AG20443 (cell line): ENCODE measurements around the gene BANP.
"Not testable (repeated sequence)": the region's sequence is repeated elsewhere in the genome, so short reads cannot be mapped to it uniquely, and the experiment has no call there.

Source experiments
- DNase-seq: peaks from one replicate; pipeline ENCODE4 v3.0.0; 2012; ENCODE audit warnings: low spot score, mixed read lengths

The BANP gene

DNA sequence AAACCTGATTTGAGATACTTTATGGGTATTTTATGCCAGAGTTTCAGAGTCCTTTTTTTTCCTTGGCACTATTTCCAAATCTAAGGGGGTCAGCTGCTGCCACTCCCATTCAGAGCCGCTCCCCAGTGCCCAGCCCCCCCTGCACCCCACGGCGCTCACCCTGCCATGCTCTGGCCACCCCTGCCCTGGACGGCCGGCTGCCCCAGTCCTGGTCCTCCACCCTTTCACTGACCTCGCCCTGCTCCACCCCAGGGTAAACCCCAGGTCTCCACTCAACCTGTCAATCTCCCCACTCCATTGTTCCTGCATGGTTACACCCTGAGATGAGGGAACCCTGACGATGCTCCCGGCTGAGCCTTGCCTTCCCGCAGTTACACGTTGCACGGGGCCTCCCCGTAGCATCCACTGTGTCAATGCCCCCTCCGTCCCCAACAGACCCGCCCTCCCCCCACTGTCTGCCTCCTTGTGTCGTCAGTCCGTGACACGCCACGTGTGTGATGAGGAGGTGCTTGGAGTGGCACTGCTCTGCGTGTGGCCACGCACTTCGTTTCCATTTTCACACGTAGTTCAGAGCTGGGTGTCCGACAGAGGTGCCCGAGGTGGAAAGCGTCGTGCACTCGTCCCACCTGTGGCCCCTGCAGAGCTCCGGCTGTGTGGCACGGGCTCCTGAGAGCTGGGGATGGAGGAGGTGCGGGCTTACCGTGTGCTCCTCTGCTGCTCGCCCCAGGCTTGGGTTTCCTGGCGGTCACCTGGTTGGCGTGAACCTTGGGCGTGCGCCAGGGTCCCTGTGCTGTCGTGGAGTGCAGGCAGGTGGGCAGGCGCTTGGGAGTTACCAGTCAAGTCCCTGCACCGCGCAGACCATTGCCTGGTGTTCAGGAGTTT, 116.5 kb downstream of the BANP start:
- DNase-seq, result no peak

DNA sequence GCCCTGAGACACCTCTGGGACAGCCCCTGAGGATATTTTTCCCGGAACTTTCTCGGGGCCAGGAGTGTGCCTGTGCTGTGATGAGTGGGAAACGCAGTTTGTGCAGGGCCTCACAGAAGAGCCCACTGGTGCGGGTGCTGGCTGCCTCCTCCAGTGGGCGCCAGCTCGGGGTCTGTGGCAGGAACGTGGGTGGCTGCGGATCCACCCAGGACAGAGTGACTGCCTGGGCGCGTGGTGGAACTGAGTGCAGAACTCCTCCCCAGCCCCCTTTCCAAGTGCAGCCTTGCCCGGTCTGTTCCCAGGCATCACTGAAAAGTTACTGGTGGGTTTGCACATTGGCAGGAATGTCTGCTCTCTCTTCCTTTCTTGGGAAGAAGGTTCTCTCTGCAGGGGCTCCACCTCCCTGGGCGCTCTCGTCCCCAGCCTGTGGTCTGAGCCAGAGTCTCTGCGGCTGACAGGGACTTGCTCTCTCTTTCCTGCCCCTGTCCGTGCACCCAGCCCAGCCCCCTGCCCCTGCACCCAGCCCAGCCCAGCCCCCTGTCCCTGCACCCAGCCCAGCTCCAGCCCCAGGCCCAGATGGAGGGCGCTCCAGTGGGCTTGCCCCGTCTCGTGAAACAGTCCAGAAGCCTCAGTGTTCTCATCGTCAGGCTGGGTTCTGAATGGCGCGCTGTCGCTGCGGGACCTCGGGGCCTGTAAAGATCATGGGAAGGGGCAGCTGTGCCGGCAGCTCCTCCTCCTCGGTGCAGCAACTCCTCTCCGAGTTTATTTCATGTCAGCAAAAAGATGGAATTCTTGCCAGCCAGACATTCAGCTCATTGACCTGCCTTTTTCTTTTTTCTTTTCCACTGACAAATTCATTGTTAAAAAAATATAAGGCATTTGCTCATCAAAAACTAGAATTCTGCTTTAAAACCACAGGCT, 117.5 kb downstream of the BANP start:
- DNase-seq, result no peak

DNA sequence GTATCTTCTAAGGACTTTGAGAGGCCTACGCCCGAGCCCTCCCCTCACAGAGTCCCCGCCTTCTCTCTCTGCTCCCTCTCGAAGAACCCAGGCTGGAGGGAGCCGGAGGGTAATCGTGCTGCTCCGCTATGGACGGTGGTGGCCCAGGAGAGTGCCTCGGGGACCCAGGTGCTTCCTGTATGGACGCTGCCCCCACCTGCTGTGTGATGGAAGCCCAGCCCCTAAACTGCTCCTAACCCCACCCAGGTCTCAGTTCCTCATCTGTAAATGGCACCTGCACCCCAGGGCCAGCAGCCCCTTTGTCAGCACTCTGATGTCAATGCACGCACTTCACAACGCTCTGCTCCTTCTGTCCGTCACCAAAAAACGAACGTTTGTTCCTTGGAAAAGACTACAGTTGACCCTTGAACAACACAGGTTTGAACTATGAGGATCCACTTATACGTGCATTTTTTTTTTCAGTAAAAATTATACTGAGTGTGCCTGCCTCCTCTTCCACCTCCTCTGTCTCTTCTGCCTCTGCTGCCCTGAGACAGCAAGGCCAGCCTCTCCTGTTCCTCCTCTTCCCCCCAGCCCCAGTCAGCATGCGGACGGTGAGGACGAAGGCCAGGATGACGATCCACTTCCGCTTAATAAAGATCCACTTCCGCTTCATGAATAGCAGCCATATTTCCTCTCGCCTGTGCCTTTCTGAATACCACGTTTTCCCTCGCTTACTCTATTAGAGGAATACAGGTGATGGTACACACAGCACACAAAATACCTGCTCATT, 118.3 kb downstream of the BANP start:
- DNase-seq, result no peak

DNA sequence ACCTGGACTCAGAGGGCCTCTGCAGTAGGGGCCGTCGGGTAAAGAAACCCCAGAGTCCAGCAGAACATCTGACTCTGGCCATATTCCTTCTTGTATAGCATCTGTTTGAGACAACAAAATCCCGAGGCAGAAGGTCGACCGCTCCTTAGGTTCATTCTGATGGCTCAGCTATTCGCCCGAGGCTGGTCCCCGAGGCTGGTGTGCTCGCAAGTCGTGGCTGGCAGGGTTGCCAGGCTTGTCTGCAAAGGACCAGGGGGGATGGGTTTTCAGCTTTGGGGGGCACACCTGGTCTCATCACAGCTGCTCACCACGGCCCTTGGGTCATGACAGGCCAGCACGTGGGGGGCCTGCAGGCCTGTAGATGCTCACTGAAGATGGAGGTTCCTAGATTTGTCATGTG, 119.1 kb downstream of the BANP start:
- DNase-seq, result no peak

DNA sequence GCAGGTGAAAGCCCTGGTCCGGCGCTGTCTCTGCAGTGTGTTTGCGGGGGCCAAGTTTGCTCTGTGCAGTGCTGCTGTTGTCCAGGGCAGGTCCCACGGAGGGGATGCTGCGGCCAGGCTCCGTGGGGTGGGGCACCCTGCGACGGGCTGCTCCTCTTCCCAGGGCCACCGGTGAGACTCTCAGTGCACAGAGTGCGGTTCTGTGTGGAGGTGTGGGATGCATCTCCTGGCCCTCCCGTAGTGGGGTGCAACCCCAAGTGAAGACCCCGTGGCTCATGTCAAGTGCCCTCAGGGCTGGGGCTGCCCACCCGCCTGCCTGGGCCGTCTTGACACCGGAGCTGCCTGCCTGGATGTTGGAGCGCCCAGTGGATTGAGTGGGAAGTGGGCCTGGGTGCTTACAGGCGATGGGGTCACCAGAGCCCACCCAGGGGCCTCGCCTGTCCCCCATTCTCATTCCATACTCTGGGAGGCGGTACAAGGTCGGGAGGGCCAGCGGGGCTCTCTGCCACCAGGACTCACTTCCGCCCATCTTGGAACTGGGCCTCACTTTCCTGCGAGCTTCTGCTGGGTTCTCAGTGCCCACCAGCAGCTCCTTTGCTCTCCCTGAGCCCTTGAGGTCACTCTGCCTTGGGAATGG, 119.9 kb downstream of the BANP start:
- no peak for DNase-seq

DNA sequence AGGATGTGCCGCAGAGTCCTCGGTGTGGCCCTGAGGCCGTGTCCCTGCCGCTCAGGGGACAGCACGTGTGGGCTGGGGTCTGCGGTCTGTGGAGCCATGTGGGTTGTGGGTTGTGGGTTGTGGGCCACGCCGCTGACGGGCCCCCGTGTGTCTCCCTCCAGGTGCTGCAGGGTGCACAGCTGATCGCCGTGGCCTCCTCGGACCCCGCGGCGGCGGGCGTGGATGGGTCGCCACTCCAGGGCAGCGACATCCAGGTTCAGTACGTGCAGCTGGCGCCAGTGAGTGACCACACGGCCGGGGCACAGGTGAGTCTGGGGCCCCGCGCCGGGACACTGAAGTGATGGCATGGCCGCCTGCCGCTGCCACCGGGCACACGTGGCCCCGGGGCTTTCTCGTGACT, 120.7 kb downstream of the BANP start:
- no peak for DNase-seq

DNA sequence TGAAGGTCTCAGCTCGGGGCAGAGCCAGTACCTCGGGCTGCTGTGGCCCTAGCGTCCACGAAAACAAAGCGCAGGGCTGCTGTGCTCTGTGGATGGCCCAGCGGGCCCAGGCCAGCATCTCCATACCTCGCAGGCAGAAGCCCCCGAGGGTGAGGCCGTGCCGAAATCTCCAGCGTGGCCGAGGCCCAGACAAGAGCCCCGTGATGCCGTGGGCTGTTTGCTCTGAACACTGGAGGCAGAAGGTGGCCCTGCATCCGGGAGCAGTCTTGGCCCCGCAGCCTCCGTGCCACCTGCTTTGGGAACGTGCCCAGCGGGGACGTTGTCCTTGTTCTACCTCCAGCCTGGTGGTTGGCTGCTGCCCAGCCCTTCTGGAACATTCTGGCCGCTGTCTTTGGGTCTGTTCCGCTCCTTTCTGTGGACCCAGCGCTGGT, 121.4 kb downstream of the BANP start:
- no peak for DNase-seq

DNA sequence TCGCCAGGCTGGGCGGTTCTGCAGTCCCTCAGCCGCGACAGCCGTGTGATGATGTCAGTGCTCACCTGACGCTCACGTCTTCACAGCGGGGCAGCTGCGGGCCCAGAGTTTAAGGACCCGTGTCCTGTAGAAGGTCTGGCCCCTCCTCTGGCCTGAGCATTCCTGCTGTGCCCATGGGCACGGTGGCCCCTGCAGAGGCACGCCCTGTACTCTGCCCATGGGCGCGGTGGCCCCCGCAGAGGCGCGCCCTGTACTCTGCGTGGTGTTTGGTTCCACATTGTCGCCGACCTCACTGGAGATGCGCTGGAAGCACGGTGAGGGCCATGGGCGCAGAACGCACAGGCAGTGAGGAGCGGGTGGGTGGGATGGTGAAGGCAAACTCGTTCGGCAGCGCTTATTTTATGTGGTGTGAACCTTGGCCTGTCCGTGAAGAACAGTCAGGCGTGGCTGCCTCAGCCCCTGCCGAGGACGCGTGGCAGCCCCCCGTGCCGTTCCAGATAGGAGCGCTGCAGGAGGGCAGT, 122.0 kb downstream of the BANP start:
- DNase-seq, result no peak

DNA sequence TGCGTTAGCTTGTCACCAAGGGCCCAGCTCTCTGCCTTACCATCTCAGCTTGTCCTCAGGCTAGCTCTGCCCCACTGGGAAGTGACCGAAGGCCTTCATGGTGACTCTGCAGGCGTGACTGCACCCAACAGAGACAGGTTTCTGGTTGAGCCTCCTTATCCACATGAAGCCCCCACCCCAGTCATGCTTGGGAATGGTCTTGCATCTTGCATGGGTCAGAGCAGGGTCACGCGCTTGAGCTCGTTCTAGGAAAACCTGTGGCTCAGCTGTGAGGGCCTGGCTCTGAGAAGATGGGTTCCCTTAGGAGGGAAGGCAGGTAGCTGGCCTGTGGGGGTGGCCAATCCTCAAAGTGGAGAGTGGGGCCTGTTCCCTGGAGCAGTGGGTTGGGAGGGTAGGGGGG, 122.8 kb downstream of the BANP start:
- DNase-seq, result no peak

DNA sequence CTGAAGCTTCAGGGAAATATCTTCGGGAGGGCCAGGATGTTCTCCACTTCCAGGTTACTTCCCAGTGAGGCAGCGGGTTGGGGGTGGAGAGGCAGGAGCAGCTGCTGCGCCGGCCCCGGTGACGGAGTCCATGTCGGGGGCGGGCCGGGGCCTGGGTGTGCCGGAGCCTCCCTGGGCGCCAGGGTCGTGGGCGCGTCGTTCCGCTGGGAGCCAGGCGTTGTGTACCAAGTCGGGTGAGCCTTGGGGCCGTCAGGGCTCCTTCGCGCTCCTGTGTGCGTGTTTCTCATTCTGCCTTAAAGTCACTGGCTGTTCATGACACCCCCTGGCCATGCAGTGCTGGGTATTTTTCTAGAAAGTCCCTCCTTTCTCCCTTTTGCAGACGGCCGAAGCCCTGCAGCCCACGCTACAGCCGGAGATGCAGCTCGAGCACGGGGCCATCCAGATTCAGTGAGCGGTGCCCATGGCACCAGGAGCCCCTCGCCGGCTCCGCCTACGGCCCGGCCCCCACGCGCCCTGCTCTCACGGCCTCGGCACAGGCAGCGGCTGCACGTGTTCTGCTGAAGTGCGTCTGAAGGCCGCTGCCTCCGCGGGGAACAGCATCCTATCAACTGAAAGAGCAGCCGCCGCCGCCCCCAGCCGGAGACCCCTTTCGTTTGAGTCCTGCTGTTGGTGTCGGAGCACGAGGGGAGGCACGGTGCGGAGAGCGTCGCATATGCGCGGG, 125.1 kb downstream of the BANP start:
- DNase-seq, result no peak

DNA sequence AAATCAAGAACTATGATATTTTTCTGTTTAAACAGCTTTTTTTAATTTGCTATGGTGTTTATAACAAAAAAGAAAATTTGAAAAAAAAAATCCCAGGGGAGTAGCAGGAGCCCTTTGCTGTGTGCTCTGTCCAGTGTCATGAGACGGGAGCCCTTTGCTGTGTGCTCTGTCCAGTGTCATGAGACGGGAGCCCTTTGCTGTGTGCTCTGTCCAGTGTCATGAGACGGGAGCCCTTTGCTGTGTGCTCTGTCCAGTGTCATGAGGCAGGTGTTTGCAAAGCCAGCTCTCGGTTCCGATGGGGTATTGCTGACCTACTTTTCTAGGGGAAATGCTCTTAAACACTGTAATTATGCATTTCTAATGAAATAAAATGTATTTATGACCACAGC, 125.7 kb downstream of the BANP start:
- DNase-seq, result not testable (repeated sequence)

DNA sequence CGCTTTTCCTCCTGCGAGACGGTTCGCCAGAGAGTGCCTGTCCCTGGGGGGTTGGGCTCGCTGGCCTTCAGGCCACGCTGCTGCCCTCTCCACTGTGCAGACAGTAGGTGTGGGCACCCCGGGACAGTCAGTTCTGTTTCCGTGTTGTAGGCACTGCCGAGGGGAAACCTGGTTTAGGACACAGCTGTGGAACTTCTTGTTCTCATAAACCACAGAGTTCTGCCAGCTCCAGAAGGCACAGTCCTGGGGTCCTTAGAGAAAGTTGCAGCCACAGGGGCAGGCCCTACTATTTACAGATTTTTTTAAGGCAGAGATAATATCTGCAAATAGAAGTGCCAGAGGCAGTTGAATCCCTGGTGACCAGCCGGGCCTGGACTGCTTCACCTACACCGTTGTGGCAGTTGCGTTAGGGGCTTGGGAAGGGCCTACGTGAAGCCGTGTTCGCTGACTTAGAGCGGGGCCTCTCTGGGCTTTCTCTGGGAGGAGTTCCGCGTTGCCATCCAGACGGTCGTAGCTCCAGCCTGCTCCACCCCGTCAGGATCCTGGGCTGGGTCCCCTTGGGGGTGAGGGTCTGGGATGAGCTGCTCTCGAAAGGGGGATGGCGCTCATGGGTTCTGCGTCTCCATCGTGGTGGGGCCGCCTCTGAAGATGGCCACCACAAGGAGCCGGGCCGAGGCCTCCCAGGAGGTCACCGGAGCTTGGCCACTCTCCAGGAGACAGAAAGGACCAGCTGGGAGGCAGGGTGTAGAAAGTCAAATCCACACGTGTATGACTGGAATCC, 126.3 kb downstream of the BANP start:
- no peak for DNase-seq

DNA sequence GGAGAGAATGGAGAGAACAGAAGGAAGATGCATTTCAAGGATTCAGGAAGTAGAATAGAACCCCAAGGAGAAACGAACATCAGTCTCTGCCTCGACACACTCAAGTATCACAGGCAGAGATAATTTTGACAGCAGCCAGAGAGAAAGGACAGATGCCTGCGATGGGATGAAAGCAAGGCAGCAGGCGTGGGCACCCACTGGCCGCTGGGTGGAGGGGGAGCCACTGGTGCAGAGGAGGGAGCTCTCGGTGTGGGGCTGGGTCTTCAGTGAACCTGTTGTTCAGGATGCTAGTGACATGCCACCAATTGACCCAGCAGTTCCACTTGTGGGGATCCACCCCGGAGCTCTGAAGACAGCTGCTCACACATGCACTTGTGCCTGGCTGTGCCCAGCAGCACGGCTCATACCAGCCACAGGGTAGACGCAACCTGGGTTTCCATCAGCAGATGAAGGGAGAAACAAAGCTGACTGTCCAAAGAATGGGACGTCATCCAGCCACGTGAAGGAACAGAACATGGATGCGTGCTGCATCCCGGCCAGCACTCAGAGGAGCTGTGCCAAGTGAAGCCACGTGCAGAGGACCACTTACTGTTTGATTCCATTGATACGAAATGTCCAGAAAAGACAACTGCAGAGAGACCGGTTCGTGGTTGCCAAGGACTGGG, 127.0 kb downstream of the BANP start:
- no peak for DNase-seq

DNA sequence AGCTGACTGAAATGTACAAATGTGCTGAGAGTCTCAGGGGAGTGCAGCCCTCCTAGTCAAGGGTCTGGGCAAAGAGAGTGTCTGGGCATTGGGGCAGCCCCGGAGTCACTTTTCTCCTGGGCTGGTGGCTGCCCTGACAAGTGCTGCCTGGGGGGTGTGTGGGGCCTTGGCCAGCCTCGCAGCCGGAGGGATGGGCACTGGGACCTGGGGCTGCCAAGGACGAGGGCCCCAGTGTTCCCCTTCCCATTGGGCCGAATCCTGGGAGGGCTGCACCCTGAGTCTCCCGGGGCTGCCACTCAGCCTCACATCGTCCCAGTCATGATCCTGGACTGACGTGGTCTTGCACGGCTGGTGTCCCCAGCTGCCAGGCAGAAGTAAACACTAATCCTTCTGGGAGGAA, 132.3 kb downstream of the BANP start:
- no peak for DNase-seq

DNA sequence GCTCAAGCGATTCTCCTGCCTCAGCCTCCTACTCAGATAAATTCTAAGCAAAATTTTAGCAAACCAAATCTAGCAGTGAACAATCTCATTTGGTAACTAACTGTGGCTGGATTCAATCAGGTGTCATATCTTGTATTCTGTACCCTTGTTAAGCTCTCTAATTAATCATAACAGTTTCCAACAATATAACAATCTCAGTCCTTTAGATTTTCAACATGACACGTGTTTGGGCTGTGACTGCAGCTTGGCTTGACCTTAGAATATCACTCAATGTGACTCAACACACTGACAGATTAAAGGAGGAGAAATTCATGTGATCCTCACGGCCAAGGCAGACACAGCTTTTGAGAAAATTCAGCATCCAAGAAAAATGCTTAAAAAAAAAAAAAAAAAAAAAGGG, 133.6 kb downstream of the BANP start:
- peak; percentile 56 for DNase-seq

DNA sequence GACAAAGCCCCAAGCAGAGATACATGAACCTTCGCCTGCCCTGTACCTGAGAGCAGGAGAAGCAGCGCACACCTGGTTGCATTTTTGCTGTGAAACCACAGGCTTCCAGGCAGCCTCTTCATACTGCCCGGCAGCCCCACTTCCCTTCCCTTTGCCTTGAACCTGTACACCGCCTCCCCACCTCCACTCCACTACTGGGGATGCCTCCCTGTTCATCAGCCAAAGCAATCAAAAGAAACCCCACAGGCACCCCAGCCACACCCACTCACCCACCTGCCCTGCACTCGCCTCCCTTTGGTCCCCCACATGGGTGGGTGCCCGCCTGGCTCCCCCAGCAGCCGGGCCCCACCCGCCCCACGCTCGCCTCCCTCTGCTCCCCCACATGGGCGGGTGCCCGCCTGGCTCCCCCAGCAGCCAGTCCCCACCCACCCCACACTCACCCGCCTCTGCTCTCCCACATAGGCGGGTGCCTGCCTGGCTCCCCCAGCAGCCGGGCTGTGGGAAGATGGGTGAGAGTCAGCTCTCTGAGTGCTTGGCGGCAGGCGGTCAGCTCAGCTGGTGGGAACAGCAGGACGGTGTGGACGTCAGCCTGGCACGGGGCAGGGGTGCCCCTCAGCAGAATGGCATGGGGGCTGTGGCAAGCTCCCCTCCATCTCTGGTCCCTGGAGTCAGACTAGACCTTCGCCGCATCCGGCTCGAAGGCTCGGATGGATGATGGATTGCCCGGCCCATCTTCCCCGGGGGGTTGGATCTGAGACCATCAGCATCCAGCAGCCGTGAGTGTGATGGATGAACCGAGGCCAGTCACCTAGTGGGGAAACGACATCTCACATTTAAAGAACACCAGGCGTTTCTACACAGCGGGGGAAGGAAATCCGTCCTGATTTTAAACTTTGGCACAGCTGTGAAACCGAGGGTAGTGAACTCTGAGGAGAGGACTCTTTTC, 135.6 kb downstream of the BANP start:
- no peak for DNase-seq

DNA sequence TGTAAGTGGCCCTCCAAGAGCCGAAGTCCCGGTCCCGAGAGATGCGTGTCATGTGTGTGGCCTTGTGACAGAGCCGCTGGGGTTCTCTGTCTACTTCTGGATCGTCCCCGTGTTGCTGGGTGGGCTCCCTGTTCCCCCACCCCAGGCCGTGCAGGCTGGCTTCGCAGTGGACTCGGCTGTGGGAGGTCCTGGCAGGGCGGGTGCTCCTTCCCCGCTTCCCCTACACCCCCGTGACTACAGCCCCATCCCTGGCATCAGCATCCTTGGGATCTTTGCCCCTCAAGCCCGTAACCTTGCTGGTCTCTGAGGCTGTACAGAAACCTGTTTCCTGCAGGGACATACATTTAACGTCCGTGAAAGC, 136.3 kb downstream of the BANP start:
- DNase-seq, result no peak

DNA sequence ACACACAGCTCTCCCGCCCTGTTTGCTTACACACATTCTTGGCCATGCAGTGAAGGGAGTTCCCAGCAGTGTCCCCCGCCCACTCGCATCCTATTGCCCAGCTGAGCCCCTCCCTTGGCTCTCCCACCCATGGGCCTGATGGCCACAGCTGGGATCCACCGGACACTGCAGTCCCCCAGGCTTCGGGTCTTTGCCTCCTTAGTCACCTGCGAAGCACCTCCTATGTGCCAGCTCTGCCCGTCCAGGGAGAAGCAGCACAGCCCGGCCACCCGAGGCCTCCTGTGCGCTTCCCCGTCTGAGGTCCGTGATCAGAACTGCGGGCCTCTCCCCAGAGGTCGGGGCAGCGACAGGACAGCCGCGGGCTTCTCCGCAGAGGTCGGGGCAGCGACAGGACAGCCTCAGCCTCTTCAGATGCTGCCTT, 136.9 kb downstream of the BANP start:
- DNase-seq, result no peak
